ENCODE measurements around the gene SLC4A9.
"Not testable (repeated sequence)": the region's sequence is repeated elsewhere in the genome, so short reads cannot be mapped to it uniquely, and the experiment has no call there.

SLC4A9 gene

GRCh38 chr5:140338908-140339307, 21.1 kb upstream of the SLC4A9 start:
- Histone ChIP-seq H3K9ac (ENCODE audit: low read depth in 1 of 2, low read length in 2 of 2) (no peak overlapping the region), H3K27ac (ENCODE audit: low read depth in 2 of 2, low read length in 2 of 2) (no peak overlapping the region), H3K4me1 (ENCODE audit: control insufficient read depth in 2 of 2, insufficient read depth in 2 of 2, low read length in 2 of 2) (peaks cover 8 to 16% of the 10 kb centered on the region in 2 donors), H3K27me3 (ENCODE audit: control insufficient read depth in 2 of 2, insufficient read depth in 2 of 2, low read length in 2 of 2) (no peaks in the 10 kb centered on the region), H3K36me3 (ENCODE audit: control insufficient read depth in 2 of 2, insufficient read depth in 2 of 2, low read length in 2 of 2) (peaks cover 7 to 8% of the 10 kb centered on the region in 2 donors), H3K9me3 (ENCODE audit: control insufficient read depth in 2 of 2, low read length in 2 of 2) (no peaks in the 10 kb centered on the region), H3K4me3 (ENCODE audit: low read length in 2 of 2) (no peak overlapping the region)

- Histone ChIP-seq H3K4me3 (ENCODE audit: low read length in 2 of 2) (no peak overlapping the region), H3K4me1 (ENCODE audit: control insufficient read depth in 2 of 2, insufficient read depth in 2 of 2, low read length in 2 of 2) (peaks cover 11 to 16% of the 10 kb centered on the region in 2 donors), H3K9me3 (ENCODE audit: control insufficient read depth in 2 of 2, low read length in 2 of 2) (no peaks in the 10 kb centered on the region), H3K27me3 (ENCODE audit: control insufficient read depth in 2 of 2, insufficient read depth in 2 of 2, low read length in 2 of 2) (no peaks in the 10 kb centered on the region), H3K27ac (ENCODE audit: low read depth in 2 of 2, low read length in 2 of 2) (no peak overlapping the region), H3K36me3 (ENCODE audit: control insufficient read depth in 2 of 2, insufficient read depth in 2 of 2, low read length in 2 of 2) (peaks cover 3 to 6% of the 10 kb centered on the region in 2 donors), H3K9ac (ENCODE audit: low read depth in 1 of 2, low read length in 2 of 2) (no peak overlapping the region)
These were observed 20.4 kb upstream of the SLC4A9 start for GRCh38 chr5:140339636-140340035.

GRCh38 chr5:140340605-140341121, 19.3 kb upstream of the SLC4A9 start:
- peaks cover 1 to 3% of the 10 kb centered on the region in 2 donors for H3K36me3 ChIP-seq (ENCODE audit: control insufficient read depth in 2 of 2, insufficient read depth in 2 of 2, low read length in 2 of 2)
- H3K27ac ChIP-seq (ENCODE audit: low read depth in 2 of 2, low read length in 2 of 2): no peak overlapping the region
- H3K9me3 ChIP-seq (ENCODE audit: control insufficient read depth in 2 of 2, low read length in 2 of 2): no peaks in the 10 kb centered on the region
- no peaks in the 10 kb centered on the region for H3K27me3 ChIP-seq (ENCODE audit: control insufficient read depth in 2 of 2, insufficient read depth in 2 of 2, low read length in 2 of 2)
- peaks cover 20 to 22% of the 10 kb centered on the region in 2 donors for H3K4me1 ChIP-seq (ENCODE audit: control insufficient read depth in 2 of 2, insufficient read depth in 2 of 2, low read length in 2 of 2)
- H3K4me3 ChIP-seq (ENCODE audit: low read length in 2 of 2): no peak overlapping the region
- H3K9ac ChIP-seq (ENCODE audit: low read depth in 1 of 2, low read length in 2 of 2): no peak overlapping the region

- Histone ChIP-seq H3K27me3 (ENCODE audit: control insufficient read depth in 2 of 2, insufficient read depth in 2 of 2, low read length in 2 of 2) (no peaks in the 10 kb centered on the region), H3K9ac (ENCODE audit: low read depth in 1 of 2, low read length in 2 of 2) (no peak overlapping the region), H3K4me1 (ENCODE audit: control insufficient read depth in 2 of 2, insufficient read depth in 2 of 2, low read length in 2 of 2) (peaks cover 20 to 27% of the 10 kb centered on the region in 2 donors), H3K36me3 (ENCODE audit: control insufficient read depth in 2 of 2, insufficient read depth in 2 of 2, low read length in 2 of 2) (peaks cover 0 to 3% of the 10 kb centered on the region in 2 donors), H3K4me3 (ENCODE audit: low read length in 2 of 2) (peak overlapping the region in 1 of 2 donors; percentile 39), H3K27ac (ENCODE audit: low read depth in 2 of 2, low read length in 2 of 2) (peak overlapping the region in 1 of 2 donors; percentile 41), H3K9me3 (ENCODE audit: control insufficient read depth in 2 of 2, low read length in 2 of 2) (no peaks in the 10 kb centered on the region)
These were observed 18.4 kb upstream of the SLC4A9 start for GRCh38 chr5:140341591-140341990.

GRCh38 chr5:140342287-140342686, 17.7 kb upstream of the SLC4A9 start:
- Histone ChIP-seq H3K27me3 (ENCODE audit: control insufficient read depth in 2 of 2, insufficient read depth in 2 of 2, low read length in 2 of 2) (no peaks in the 10 kb centered on the region), H3K4me3 (ENCODE audit: low read length in 2 of 2) (peak overlapping the region in 1 of 2 donors; percentile 39), H3K36me3 (ENCODE audit: control insufficient read depth in 2 of 2, insufficient read depth in 2 of 2, low read length in 2 of 2) (peaks cover 0 to 3% of the 10 kb centered on the region in 2 donors), H3K9me3 (ENCODE audit: control insufficient read depth in 2 of 2, low read length in 2 of 2) (no peaks in the 10 kb centered on the region), H3K4me1 (ENCODE audit: control insufficient read depth in 2 of 2, insufficient read depth in 2 of 2, low read length in 2 of 2) (peaks cover 25 to 33% of the 10 kb centered on the region in 2 donors), H3K27ac (ENCODE audit: low read depth in 2 of 2, low read length in 2 of 2) (peak overlapping the region in 1 of 2 donors; percentile 41), H3K9ac (ENCODE audit: low read depth in 1 of 2, low read length in 2 of 2) (no peak overlapping the region)

- H3K4me3 ChIP-seq (ENCODE audit: low read length in 2 of 2): no peak overlapping the region
- H3K36me3 ChIP-seq (ENCODE audit: control insufficient read depth in 2 of 2, insufficient read depth in 2 of 2, low read length in 2 of 2): peaks cover 0 to 3% of the 10 kb centered on the region in 2 donors
- H3K27me3 ChIP-seq (ENCODE audit: control insufficient read depth in 2 of 2, insufficient read depth in 2 of 2, low read length in 2 of 2): no peaks in the 10 kb centered on the region
- no peak overlapping the region for H3K9ac ChIP-seq (ENCODE audit: low read depth in 1 of 2, low read length in 2 of 2)
- H3K27ac ChIP-seq (ENCODE audit: low read depth in 2 of 2, low read length in 2 of 2): peak overlapping the region; percentile 1 to 35
- peaks cover 29 to 39% of the 10 kb centered on the region in 2 donors for H3K4me1 ChIP-seq (ENCODE audit: control insufficient read depth in 2 of 2, insufficient read depth in 2 of 2, low read length in 2 of 2)
- no peaks in the 10 kb centered on the region for H3K9me3 ChIP-seq (ENCODE audit: control insufficient read depth in 2 of 2, low read length in 2 of 2)
These were observed 17.1 kb upstream of the SLC4A9 start for GRCh38 chr5:140342896-140343295.

- not testable (repeated sequence) for H3K9ac ChIP-seq (ENCODE audit: low read depth in 1 of 2, low read length in 2 of 2); H3K27me3 ChIP-seq (ENCODE audit: control insufficient read depth in 2 of 2, insufficient read depth in 2 of 2, low read length in 2 of 2); H3K27ac ChIP-seq (ENCODE audit: low read depth in 2 of 2, low read length in 2 of 2); H3K4me3 ChIP-seq (ENCODE audit: low read length in 2 of 2); H3K36me3 ChIP-seq (ENCODE audit: control insufficient read depth in 2 of 2, insufficient read depth in 2 of 2, low read length in 2 of 2); H3K9me3 ChIP-seq (ENCODE audit: control insufficient read depth in 2 of 2, low read length in 2 of 2)
- H3K4me1 ChIP-seq (ENCODE audit: control insufficient read depth in 2 of 2, insufficient read depth in 2 of 2, low read length in 2 of 2): peaks cover 30 to 49% of the 10 kb centered on the region in 2 donors
These were observed 16.1 kb upstream of the SLC4A9 start for GRCh38 chr5:140343849-140344248.

GRCh38 chr5:140344683-140345423, 15.1 kb upstream of the SLC4A9 start:
- peak overlapping the region; percentile 1 to 77 for H3K4me3 ChIP-seq (ENCODE audit: low read length in 2 of 2)
- H3K27ac ChIP-seq (ENCODE audit: low read depth in 2 of 2, low read length in 2 of 2): peak overlapping the region; percentile 11 to 43
- H3K36me3 ChIP-seq (ENCODE audit: control insufficient read depth in 2 of 2, insufficient read depth in 2 of 2, low read length in 2 of 2): peaks cover 0 to 3% of the 10 kb centered on the region in 2 donors
- H3K4me1 ChIP-seq (ENCODE audit: control insufficient read depth in 2 of 2, insufficient read depth in 2 of 2, low read length in 2 of 2): peaks cover 34 to 59% of the 10 kb centered on the region in 2 donors
- no peaks in the 10 kb centered on the region for H3K9me3 ChIP-seq (ENCODE audit: control insufficient read depth in 2 of 2, low read length in 2 of 2)
- H3K9ac ChIP-seq (ENCODE audit: low read depth in 1 of 2, low read length in 2 of 2): peak overlapping the region in 1 of 2 donors; percentile 74
- H3K27me3 ChIP-seq (ENCODE audit: control insufficient read depth in 2 of 2, insufficient read depth in 2 of 2, low read length in 2 of 2): no peaks in the 10 kb centered on the region

- Histone ChIP-seq H3K4me3 (ENCODE audit: low read length in 2 of 2) (peak overlapping the region; percentile 72 to 77), H3K36me3 (ENCODE audit: control insufficient read depth in 2 of 2, insufficient read depth in 2 of 2, low read length in 2 of 2) (peaks cover 0 to 3% of the 10 kb centered on the region in 2 donors), H3K27me3 (ENCODE audit: control insufficient read depth in 2 of 2, insufficient read depth in 2 of 2, low read length in 2 of 2) (no peaks in the 10 kb centered on the region), H3K4me1 (ENCODE audit: control insufficient read depth in 2 of 2, insufficient read depth in 2 of 2, low read length in 2 of 2) (peaks cover 34 to 58% of the 10 kb centered on the region in 2 donors), H3K27ac (ENCODE audit: low read depth in 2 of 2, low read length in 2 of 2) (peak overlapping the region; percentile 61 to 71), H3K9ac (ENCODE audit: low read depth in 1 of 2, low read length in 2 of 2) (peak overlapping the region; percentile 66 to 74), H3K9me3 (ENCODE audit: control insufficient read depth in 2 of 2, low read length in 2 of 2) (no peaks in the 10 kb centered on the region)
These were observed 14.1 kb upstream of the SLC4A9 start for GRCh38 chr5:140345919-140346347.

All from mucosa of rectum (tissue), 2 donors.